Measurements from ENCODE around the gene ACCSL. TPM values are rescaled to one million over a fixed set of nuclear protein-coding genes. Genes with fewer than 3 reads are reported as not detected.
A peak's percentile ranks its signal among the peaks of the same experiment; 100 is the strongest.

ACCSL gene
- total and polyA plus RNA-seq, 2 experiments from 2014 or later, result not detected

- no peak for DNase-seq (ENCODE audit: low read depth in 1 of 2, low spot score in 1 of 2)
- Histone ChIP-seq H3K4me1 (ENCODE audit: low read depth) (peaks cover 37% of the 10 kb centered on the region), H3K36me3 (no peaks in the 10 kb centered on the region), H3K27ac (peak overlapping the region; percentile 72), H3K27me3 (no peaks in the 10 kb centered on the region), H3K4me3 (no peak overlapping the region), H3K9me3 (ENCODE audit: low read depth) (no peaks in the 10 kb centered on the region)
- no peak for TF ChIP-seq CTCF (IDR thresholded peaks at IDR 0.05; ENCODE audit: low read depth, low read length)
These were observed 18.3 kb upstream of the ACCSL start for GRCh38 chr11:44029507-44029845.

- peak; percentile 87 to 93 for DNase-seq (ENCODE audit: low read depth in 1 of 2, low spot score in 1 of 2)
- no peaks in the 10 kb centered on the region for H3K36me3 ChIP-seq
- TF ChIP-seq CTCF (IDR thresholded peaks at IDR 0.05; ENCODE audit: low read depth, low read length), result no peak
- no peaks in the 10 kb centered on the region for H3K27me3 ChIP-seq
- H3K4me3 ChIP-seq, result no peak overlapping the region
- no peaks in the 10 kb centered on the region for H3K9me3 ChIP-seq (ENCODE audit: low read depth)
- H3K4me1 ChIP-seq (ENCODE audit: low read depth), result peaks cover 37% of the 10 kb centered on the region
- peak overlapping the region; percentile 96 for H3K27ac ChIP-seq
These were observed 17.5 kb upstream of the ACCSL start for GRCh38 chr11:44029977-44030911.

GRCh38 chr11:44030996-44031395 is 16.8 kb upstream of the ACCSL start:
- no peaks in the 10 kb centered on the region for H3K36me3 ChIP-seq
- TF ChIP-seq CTCF (IDR thresholded peaks at IDR 0.05; ENCODE audit: low read depth, low read length), result no peak
- DNase-seq (ENCODE audit: low read depth in 1 of 2, low spot score in 1 of 2), result no peak
- H3K9me3 ChIP-seq (ENCODE audit: low read depth), result no peaks in the 10 kb centered on the region
- H3K27me3 ChIP-seq, result no peaks in the 10 kb centered on the region
- peaks cover 37% of the 10 kb centered on the region for H3K4me1 ChIP-seq (ENCODE audit: low read depth)
- peak overlapping the region; percentile 96 for H3K27ac ChIP-seq
- H3K4me3 ChIP-seq, result no peak overlapping the region

GRCh38 chr11:44031549-44031948 is 16.2 kb upstream of the ACCSL start:
- H3K36me3 ChIP-seq, result no peaks in the 10 kb centered on the region
- no peaks in the 10 kb centered on the region for H3K27me3 ChIP-seq
- peak overlapping the region; percentile 96 for H3K27ac ChIP-seq
- H3K4me1 ChIP-seq (ENCODE audit: low read depth), result peaks cover 37% of the 10 kb centered on the region
- no peak for TF ChIP-seq CTCF (IDR thresholded peaks at IDR 0.05; ENCODE audit: low read depth, low read length)
- DNase-seq (ENCODE audit: low read depth in 1 of 2, low spot score in 1 of 2), result no peak
- no peak overlapping the region for H3K4me3 ChIP-seq
- H3K9me3 ChIP-seq (ENCODE audit: low read depth), result no peaks in the 10 kb centered on the region

- no peak overlapping the region for H3K27ac ChIP-seq
- H3K4me3 ChIP-seq, result no peak overlapping the region
- no peak for TF ChIP-seq CTCF (IDR thresholded peaks at IDR 0.05; ENCODE audit: low read depth, low read length)
- no peaks in the 10 kb centered on the region for H3K27me3 ChIP-seq
- DNase-seq (ENCODE audit: low read depth in 1 of 2, low spot score in 1 of 2), result peak; percentile 65 to 67
- no peaks in the 10 kb centered on the region for H3K36me3 ChIP-seq
- H3K9me3 ChIP-seq (ENCODE audit: low read depth), result no peaks in the 10 kb centered on the region
- peaks cover 37% of the 10 kb centered on the region for H3K4me1 ChIP-seq (ENCODE audit: low read depth)
These were observed 15.3 kb upstream of the ACCSL start for GRCh38 chr11:44032299-44033085.
